ENCODE data around the gene HTR3D. TPM values are rescaled to one million over a fixed set of nuclear protein-coding genes. Genes with fewer than 3 reads are reported as not detected.
A peak's percentile ranks its signal among the peaks of the same experiment; 100 is the strongest.

The HTR3D gene
- total and polyA plus RNA-seq, 12 donors, result not detected

- peaks cover 0 to 29% of the 10 kb centered on the region in 2 donors for H3K4me1 ChIP-seq (replicated peaks in 1 of 2)
- H3K36me3 ChIP-seq (replicated peaks in 1 of 2), result no peaks in the 10 kb centered on the region
- no peak overlapping the region for H3K4me3 ChIP-seq
- TF ChIP-seq, protein P1, sequence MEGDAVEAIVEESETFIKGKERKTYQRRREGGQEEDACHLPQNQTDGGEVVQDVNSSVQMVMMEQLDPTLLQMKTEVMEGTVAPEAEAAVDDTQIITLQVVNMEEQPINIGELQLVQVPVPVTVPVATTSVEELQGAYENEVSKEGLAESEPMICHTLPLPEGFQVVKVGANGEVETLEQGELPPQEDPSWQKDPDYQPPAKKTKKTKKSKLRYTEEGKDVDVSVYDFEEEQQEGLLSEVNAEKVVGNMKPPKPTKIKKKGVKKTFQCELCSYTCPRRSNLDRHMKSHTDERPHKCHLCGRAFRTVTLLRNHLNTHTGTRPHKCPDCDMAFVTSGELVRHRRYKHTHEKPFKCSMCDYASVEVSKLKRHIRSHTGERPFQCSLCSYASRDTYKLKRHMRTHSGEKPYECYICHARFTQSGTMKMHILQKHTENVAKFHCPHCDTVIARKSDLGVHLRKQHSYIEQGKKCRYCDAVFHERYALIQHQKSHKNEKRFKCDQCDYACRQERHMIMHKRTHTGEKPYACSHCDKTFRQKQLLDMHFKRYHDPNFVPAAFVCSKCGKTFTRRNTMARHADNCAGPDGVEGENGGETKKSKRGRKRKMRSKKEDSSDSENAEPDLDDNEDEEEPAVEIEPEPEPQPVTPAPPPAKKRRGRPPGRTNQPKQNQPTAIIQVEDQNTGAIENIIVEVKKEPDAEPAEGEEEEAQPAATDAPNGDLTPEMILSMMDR (IDR thresholded peaks at IDR 0.05), result no peak
- no peak for TF ChIP-seq POLR2A (IDR thresholded peaks at IDR 0.05)
- H3K27ac ChIP-seq, result no peak overlapping the region
- H3K27me3 ChIP-seq, result no peaks in the 10 kb centered on the region
- intact Hi-C loops (cut with DNase I), result no loop called here
- 56 to 77% (median 68%) methylated on average over 3 of the region's 3 CpGs for WGBS, 4 donors
- DNase-seq, result no peak
- H3K9me3 ChIP-seq (replicated peaks in 1 of 3), result no peaks in the 10 kb centered on the region
Measured at GRCh38 chr3:184001761-184002160, 29.8 kb upstream of the HTR3D start.

GRCh38 chr3:184002469-184002868, 29.1 kb upstream of the HTR3D start:
- peaks cover 0 to 32% of the 10 kb centered on the region in 2 donors for H3K4me1 ChIP-seq (replicated peaks in 1 of 2)
- DNase-seq, result no peak
- H3K36me3 ChIP-seq (replicated peaks in 1 of 2), result no peaks in the 10 kb centered on the region
- H3K4me3 ChIP-seq, result no peak overlapping the region
- no peak overlapping the region for H3K27ac ChIP-seq
- H3K27me3 ChIP-seq, result no peaks in the 10 kb centered on the region
- TF ChIP-seq, protein P1 (IDR thresholded peaks at IDR 0.05), result no peak
- TF ChIP-seq POLR2A (IDR thresholded peaks at IDR 0.05), result no peak
- no peaks in the 10 kb centered on the region for H3K9me3 ChIP-seq (replicated peaks in 1 of 3)
- WGBS, 4 donors, result 91 to 96% (median 94%) methylated on average over 7 to 11 of the region's 11 CpGs
- intact Hi-C loops (cut with DNase I), result no loop called here

GRCh38 chr3:184003187-184003967, 28.2 kb upstream of the HTR3D start:
- H3K9me3 ChIP-seq (replicated peaks in 1 of 3), result no peaks in the 10 kb centered on the region
- no peak for TF ChIP-seq POLR2A (IDR thresholded peaks at IDR 0.05)
- TF ChIP-seq, protein P1 (IDR thresholded peaks at IDR 0.05), result no peak
- no peak overlapping the region for H3K27ac ChIP-seq
- no peak overlapping the region for H3K4me3 ChIP-seq
- peaks cover 0 to 41% of the 10 kb centered on the region in 2 donors for H3K4me1 ChIP-seq (replicated peaks in 1 of 2)
- H3K27me3 ChIP-seq, result no peaks in the 10 kb centered on the region
- no peaks in the 10 kb centered on the region for H3K36me3 ChIP-seq (replicated peaks in 1 of 2)
- WGBS, 4 donors, result 90 to 92% (median 91%) methylated on average over 5 of the region's 5 CpGs
- intact Hi-C loops (cut with DNase I), result no loop called here
- DNase-seq, result no peak

DNA sequence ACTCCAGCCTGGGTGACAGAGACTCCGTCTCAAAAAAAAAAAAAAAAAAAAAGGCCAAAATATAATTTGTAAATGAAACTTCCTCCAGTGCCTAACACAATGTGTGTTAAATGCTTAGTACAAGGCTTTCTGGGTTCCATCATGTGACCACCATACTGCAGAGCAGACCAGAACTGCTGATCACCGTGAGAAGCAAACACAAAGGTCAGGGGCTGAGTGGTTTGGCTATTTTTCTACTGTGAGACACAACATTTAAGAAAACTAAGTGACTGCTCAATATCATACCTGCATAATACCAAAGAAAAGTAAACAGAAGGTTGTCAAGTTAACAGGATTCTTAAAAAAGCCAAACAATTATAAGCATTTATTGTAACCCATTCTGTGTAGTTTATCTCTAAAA, 27.1 kb upstream of the HTR3D start:
- TF ChIP-seq, protein P1 (IDR thresholded peaks at IDR 0.05), result no peak
- TF ChIP-seq POLR2A (IDR thresholded peaks at IDR 0.05), result no peak
- Histone ChIP-seq H3K36me3 (replicated peaks in 1 of 2) (no peaks in the 10 kb centered on the region), H3K27me3 (no peaks in the 10 kb centered on the region), H3K27ac (peak overlapping the region in 1 of 5 donors; percentile 53), H3K4me3 (no peak overlapping the region), H3K9me3 (replicated peaks in 1 of 3) (no peaks in the 10 kb centered on the region), H3K4me1 (replicated peaks in 1 of 2) (peaks cover 0 to 41% of the 10 kb centered on the region in 2 donors)
- peak in 3 of 7 donors; percentile 21 to 32 (median 25) for DNase-seq
- intact Hi-C loops (cut with DNase I), result no loop called here
- 71 to 85% (median 78%) methylated on average over 2 of the region's 2 CpGs for WGBS, 4 donors

Data from adrenal gland (tissue), 12 donors.